Transverse colon (tissue), 4 donors: ENCODE data around the gene LRP1B. TPM values are rescaled to one million over a fixed set of nuclear protein-coding genes. Genes with fewer than 3 reads are reported as not detected.

Experiments
- DNase-seq: peaks from one replicate; pipeline ENCODE4 v3.0.0-alpha.2; 2019
- H3K27ac ChIP-seq, 4 donors: fragments of 200-600 bp; sonication (generic); 2 replicates each; pipeline ENCODE4 v1.5.1; 2016 to 2018; ENCODE audit warnings: inconsistent platforms in 4 of 4
- H3K27me3 ChIP-seq: fragments of 200-600 bp; sonication (generic); 2 replicates; pipeline ENCODE4 v1.5.1; 2017; ENCODE audit warnings: inconsistent platforms
- H3K36me3 ChIP-seq, 4 donors: fragments of 200-600 bp; sonication (generic); 2 replicates each; pipeline ENCODE4 v1.5.1; 2017 to 2019; ENCODE audit warnings: inconsistent platforms in 4 of 4
- H3K4me1 ChIP-seq, 4 donors: fragments of 200-600 bp; sonication (generic); 2 replicates each; pipeline ENCODE4 v1.5.1; 2017 to 2020; ENCODE audit warnings: inconsistent platforms in 4 of 4
- H3K4me3 ChIP-seq, 4 donors: fragments of 200-600 bp; sonication (generic); 1 replicate in 1 of 4; 2 replicates in 3 of 4; pipeline versions ENCODE4 v1.5.1 to v1.6.1; 2017 to 2019; ENCODE audit warnings: inconsistent platforms in 4 of 4
- H3K9me3 ChIP-seq, 2 donors: fragments of 200-600 bp; sonication (generic); 2 replicates each; pipeline ENCODE4 v1.5.1; 2017 to 2019; ENCODE audit warnings: inconsistent platforms in 2 of 2
- CTCF ChIP-seq, 5 experiments: fragments of 200-600 bp in 3 of 5; fragments of 450-650 bp in 2 of 5; sonication (generic) in 3 of 5; IDR thresholded peaks; 1 replicate in 2 of 5; 2 replicates in 3 of 5; pipeline ENCODE4 v1.5.1; 2016 to 2017; ENCODE audit warnings: antibody characterized with exemption in 5 of 5, inconsistent platforms in 3 of 5, mild to moderate bottlenecking in 2 of 5, moderate library complexity in 1 of 5
- EP300 ChIP-seq: sonication (generic); formaldehyde crosslinking; IDR thresholded peaks from one replicate; pipeline ENCODE4 v1.6.1; 2017; ENCODE audit warnings: antibody characterized with exemption, low read depth
- POLR2A ChIP-seq: fragments of 450-650 bp; IDR thresholded peaks from one replicate; pipeline ENCODE4 v1.6.1; 2016; ENCODE audit warnings: antibody characterized with exemption, mild to moderate bottlenecking, moderate library complexity
- POLR2AphosphoS5 ChIP-seq, 3 donors: sonication (generic); formaldehyde crosslinking; IDR thresholded peaks; one replicate each; pipeline ENCODE4 v1.6.1; 2016; ENCODE audit warnings: antibody characterized with exemption in 3 of 3
- WGBS, 2 donors: methylation state at CpG; one replicate each; pipeline ENCODE4 v1.1.5; 2018; ENCODE audit warnings: low coverage in 1 of 2; 5-methylcytosine and 5-hydroxymethylcytosine counted together
- in situ Hi-C, 4 donors: fragments of 200-750 bp; cut with MboI; loops; one replicate each; pipeline versions ENCODE4 v1.15.0 to v1.15.1; 2017; ENCODE audit warnings: low sequenced_read_pairs in 3 of 4, low pct_ligation_motif_present in 1 of 4, low pct_unique_long_range_greater_than_20kb in 1 of 4
- intact Hi-C: fragments of 100-400 bp; cut with DNase I; formaldehyde crosslinking; loops from one replicate; pipeline ENCODE4 v1.15.1; 2023; ENCODE audit warnings: low total_unique reads
- total RNA-seq, 4 donors: library from RNA; depleted of rRNA; stranded (reverse); fragments of >200 nt; gene quantifications; one replicate each; pipeline ENCODE4 v1.1.0, GENCODE V29; 2016

LRP1B gene
- total RNA-seq, 4 donors from 2014 or later: 0.48 to 5.4 (median 0.82) TPM; not detected in 1

- intact Hi-C loops: no loop called here
- in situ Hi-C loops: no loop called here
- H3K9me3 ChIP-seq: no peaks in the 10 kb centered on the region
- TF ChIP-seq POLR2AphosphoS5 (IDR thresholded peaks at IDR 0.05): no peak
- TF ChIP-seq POLR2A: no peak
- TF ChIP-seq CTCF (IDR thresholded peaks at IDR 0.05): no peak
- TF ChIP-seq EP300: no peak
- H3K4me3 ChIP-seq: no peak overlapping the region
- H3K27me3 ChIP-seq: no peaks in the 10 kb centered on the region
- DNase-seq: no peak
- no peak overlapping the region for H3K27ac ChIP-seq
- 41 to 54% methylated on average over 2 to 3 of the region's 3 CpGs for WGBS, 2 donors
- no peaks in the 10 kb centered on the region for H3K4me1 ChIP-seq
- H3K36me3 ChIP-seq: no peaks in the 10 kb centered on the region
These were observed 968.5 kb downstream of the LRP1B start for GRCh38 chr2:141162314-141162713.

DNA sequence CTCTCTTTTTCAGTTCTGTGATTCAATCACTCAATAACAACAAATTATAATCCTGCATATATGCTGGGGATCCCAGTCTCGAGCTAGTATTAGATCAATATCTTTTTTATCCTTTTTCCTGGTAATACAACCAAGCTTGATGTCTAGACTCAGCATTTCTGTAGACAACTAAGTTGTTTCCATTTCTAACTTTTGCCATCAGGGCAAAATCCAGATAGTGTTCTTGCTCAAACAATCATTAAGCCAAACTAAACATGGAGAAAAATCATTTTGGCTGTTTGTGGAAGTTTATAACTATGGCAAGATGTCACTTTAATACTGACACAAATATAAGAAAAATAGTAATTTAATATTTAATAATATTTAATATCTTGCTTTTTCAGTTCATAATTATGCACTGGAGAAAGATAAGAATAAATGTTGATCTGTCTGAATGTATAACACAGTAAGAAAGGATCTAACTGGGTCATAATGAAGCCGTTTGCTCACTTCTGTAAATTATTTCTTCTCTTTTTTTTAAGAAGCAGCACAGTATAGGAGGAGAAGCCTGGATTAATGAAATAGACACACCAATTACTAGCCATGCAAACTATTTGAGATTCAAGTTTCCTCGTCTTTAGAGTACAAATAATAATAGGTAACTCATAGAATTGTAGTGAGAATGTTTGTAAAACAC, 979.1 kb downstream of the LRP1B start:
- intact Hi-C loops: no loop called here
- Histone ChIP-seq H3K27me3 (no peaks in the 10 kb centered on the region), H3K4me3 (no peak overlapping the region), H3K4me1 (no peaks in the 10 kb centered on the region), H3K9me3 (no peaks in the 10 kb centered on the region), H3K36me3 (no peaks in the 10 kb centered on the region), H3K27ac (no peak overlapping the region)
- no peak for TF ChIP-seq EP300
- no peak for TF ChIP-seq CTCF (IDR thresholded peaks at IDR 0.05)
- TF ChIP-seq POLR2A: no peak
- no peak for TF ChIP-seq POLR2AphosphoS5 (IDR thresholded peaks at IDR 0.05)
- WGBS, 2 donors: 33 to 55% methylated on average over 3 of the region's 3 CpGs
- no peak for DNase-seq
- in situ Hi-C loops: no loop called here

DNA sequence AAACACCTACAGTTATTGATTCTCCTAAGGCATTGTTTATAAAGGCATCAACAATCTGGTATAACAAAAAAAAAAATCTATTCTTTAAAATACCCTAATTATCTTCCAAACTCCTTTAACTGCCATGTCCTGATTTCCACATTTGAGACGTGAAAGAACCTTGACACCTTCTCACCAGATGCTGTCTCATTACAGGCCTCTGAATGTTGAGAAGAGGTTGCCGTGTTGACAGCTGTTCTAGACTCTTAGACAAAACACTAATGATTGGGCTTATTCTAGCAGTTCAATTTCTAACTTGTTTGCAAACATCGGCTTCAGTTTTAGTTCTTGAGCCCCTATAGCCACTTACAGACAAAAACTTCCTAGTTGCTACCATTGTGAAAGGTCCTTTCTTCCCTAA, 988.8 kb downstream of the LRP1B start:
- WGBS, 2 donors: 50 to 80% methylated on average over 1 to 3 of the region's 3 CpGs
- no peaks in the 10 kb centered on the region for H3K36me3 ChIP-seq

DNA sequence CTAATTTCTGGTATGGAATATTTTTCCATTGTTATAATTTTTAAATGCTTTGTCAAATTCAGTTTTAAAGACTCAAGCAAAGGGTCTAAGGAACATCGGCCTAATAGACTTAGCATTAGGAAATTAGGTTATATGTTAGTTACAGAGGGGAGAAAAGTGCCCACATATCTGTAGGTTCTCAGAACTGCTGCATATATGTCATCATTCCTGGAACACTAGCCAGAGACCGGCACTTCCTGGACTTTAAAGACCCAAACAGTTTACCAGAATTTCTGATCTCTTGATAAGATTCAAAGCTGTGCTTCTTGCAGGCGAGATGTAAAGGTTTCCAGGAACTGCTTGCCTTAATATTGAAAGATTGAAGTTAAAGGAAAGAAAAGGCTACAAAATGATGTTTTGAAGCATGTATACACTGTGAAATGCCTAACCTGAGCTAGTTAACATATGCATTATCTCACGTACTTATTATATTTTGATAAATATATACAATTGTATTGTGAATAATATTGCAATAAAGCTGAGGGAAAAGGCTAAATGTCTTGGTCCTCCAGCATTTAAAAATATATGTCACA, 993.6 kb downstream of the LRP1B start:
- Histone ChIP-seq H3K9me3 (no peaks in the 10 kb centered on the region), H3K27me3 (no peaks in the 10 kb centered on the region), H3K4me3 (no peak overlapping the region), H3K36me3 (no peaks in the 10 kb centered on the region), H3K27ac (no peak overlapping the region), H3K4me1 (no peaks in the 10 kb centered on the region)
- DNase-seq: no peak
- 57 to 58% methylated on average over 3 to 4 of the region's 4 CpGs for WGBS, 2 donors
- in situ Hi-C loops (no loop called here), intact Hi-C loops (no loop called here)
- TF ChIP-seq CTCF (IDR thresholded peaks at IDR 0.05): no peak

More for the DNA sequence above, 988.8 kb downstream of the LRP1B start:
- in situ Hi-C loops: no loop called here
- Histone ChIP-seq H3K9me3 (no peaks in the 10 kb centered on the region), H3K4me3 (no peak overlapping the region), H3K27me3 (no peaks in the 10 kb centered on the region), H3K4me1 (no peaks in the 10 kb centered on the region), H3K27ac (no peak overlapping the region)
- TF ChIP-seq EP300 (no peak), CTCF (IDR thresholded peaks at IDR 0.05) (no peak), POLR2A (no peak), POLR2AphosphoS5 (IDR thresholded peaks at IDR 0.05) (no peak)
- DNase-seq: no peak
- intact Hi-C loops: no loop called here
